Limb (tissue), 2 donors: ENCODE results near the gene FCGBP.
"Not testable (repeated sequence)": the region's sequence is repeated elsewhere in the genome, so short reads cannot be mapped to it uniquely, and the experiment has no call there.

Source experiments
- DNase-seq, 2 donors: peaks; one replicate each; pipeline ENCODE4 v3.0.0-alpha.2; 2016; ENCODE audit errors: extremely low spot score in 2 of 2

Gene FCGBP

GRCh38 chr19:39934584-39935363 is at the start of gene FCGBP:
Gene FCGBP (minus strand): TSS chr19:39934634.
- no peak for DNase-seq

GRCh38 chr19:39983695-39984300 is 49.4 kb upstream of the FCGBP start:
- no peak for DNase-seq

- DNase-seq, result no peak
Observed at GRCh38 chr19:39982883-39983282, 48.4 kb upstream of the FCGBP start.

GRCh38 chr19:39974377-39975155 is 40.1 kb upstream of the FCGBP start:
- no peak for DNase-seq

- no peak for DNase-seq
Observed at GRCh38 chr19:39971380-39972035, 37.1 kb upstream of the FCGBP start.

GRCh38 chr19:39970675-39971379 is 36.4 kb upstream of the FCGBP start, which contains the start of gene PSMC4:
Gene PSMC4 (plus strand): TSS chr19:39971165. CDS start chr19:39971203, 38 bp downstream.
- DNase-seq, result peak; percentile 98 to 100

GRCh38 chr19:39970425-39970674 is 35.9 kb upstream of the FCGBP start:
- DNase-seq, result no peak

GRCh38 chr19:39969681-39970424 is 35.4 kb upstream of the FCGBP start:
- no peak for DNase-seq

GRCh38 chr19:39969266-39969665 is 34.8 kb upstream of the FCGBP start:
- DNase-seq, result no peak

GRCh38 chr19:39968789-39969188 is 34.4 kb upstream of the FCGBP start:
- no peak for DNase-seq

- DNase-seq, result no peak
Observed at GRCh38 chr19:39967561-39967960, 33.1 kb upstream of the FCGBP start.

GRCh38 chr19:39966617-39967016 is 32.2 kb upstream of the FCGBP start:
- DNase-seq, result no peak

- no peak for DNase-seq
Observed at GRCh38 chr19:39963898-39964297, 29.5 kb upstream of the FCGBP start.

- not testable (repeated sequence) for DNase-seq
Observed at GRCh38 chr19:39959407-39959806, 25.0 kb upstream of the FCGBP start.

GRCh38 chr19:39958942-39959341 is 24.5 kb upstream of the FCGBP start:
- DNase-seq, result not testable (repeated sequence)

GRCh38 chr19:39957886-39958285 is 23.5 kb upstream of the FCGBP start:
- DNase-seq, result not testable (repeated sequence)

GRCh38 chr19:39953915-39954314 is 19.5 kb upstream of the FCGBP start:
- DNase-seq, result no peak

- DNase-seq, result no peak
Observed at GRCh38 chr19:39951686-39952085, 17.3 kb upstream of the FCGBP start.

GRCh38 chr19:39951065-39951650 is 16.7 kb upstream of the FCGBP start:
- no peak for DNase-seq

- DNase-seq, result no peak
Observed at GRCh38 chr19:39949026-39949747, 14.8 kb upstream of the FCGBP start.
